Measurements from ENCODE around the gene ST6GALNAC3.

The ST6GALNAC3 gene

GRCh38 chr1:76507376-76507775, 432.8 kb downstream of the ST6GALNAC3 start:
- DNase-seq (ENCODE audit: low spot score) = no peak

GRCh38 chr1:76508871-76509270, 434.3 kb downstream of the ST6GALNAC3 start:
- DNase-seq (ENCODE audit: low spot score) = no peak

- no peak for DNase-seq (ENCODE audit: low spot score)
Measured at GRCh38 chr1:76510672-76511557, 436.4 kb downstream of the ST6GALNAC3 start.

- DNase-seq (ENCODE audit: low spot score) = no peak
Measured at GRCh38 chr1:76511558-76512179, 437.1 kb downstream of the ST6GALNAC3 start.

- DNase-seq (ENCODE audit: low spot score) = no peak
Measured at GRCh38 chr1:76530953-76531352, 456.4 kb downstream of the ST6GALNAC3 start.

GRCh38 chr1:76541618-76542017, 467.1 kb downstream of the ST6GALNAC3 start:
- no peak for DNase-seq (ENCODE audit: low spot score)

GRCh38 chr1:76542359-76542758, 467.8 kb downstream of the ST6GALNAC3 start:
- no peak for DNase-seq (ENCODE audit: low spot score)

GRCh38 chr1:76543495-76543894, 468.9 kb downstream of the ST6GALNAC3 start:
- DNase-seq (ENCODE audit: low spot score) = no peak

GRCh38 chr1:76546354-76546933, 471.9 kb downstream of the ST6GALNAC3 start:
- DNase-seq (ENCODE audit: low spot score) = peak; percentile 91

GRCh38 chr1:76547916-76548315, 473.4 kb downstream of the ST6GALNAC3 start:
- DNase-seq (ENCODE audit: low spot score) = no peak

GRCh38 chr1:76548513-76549100, 474.1 kb downstream of the ST6GALNAC3 start:
- no peak for DNase-seq (ENCODE audit: low spot score)

- no peak for DNase-seq (ENCODE audit: low spot score)
Measured at GRCh38 chr1:76554283-76554682, 479.7 kb downstream of the ST6GALNAC3 start.

GRCh38 chr1:76562292-76562691, 487.7 kb downstream of the ST6GALNAC3 start:
- DNase-seq (ENCODE audit: low spot score) = no peak

GRCh38 chr1:76568573-76569238, 494.2 kb downstream of the ST6GALNAC3 start:
- DNase-seq (ENCODE audit: low spot score) = no peak

- DNase-seq (ENCODE audit: low spot score) = no peak
Measured at GRCh38 chr1:76571248-76571647, 496.7 kb downstream of the ST6GALNAC3 start.

- DNase-seq (ENCODE audit: low spot score) = no peak
Measured at GRCh38 chr1:76572229-76572628, 497.7 kb downstream of the ST6GALNAC3 start.

- no peak for DNase-seq (ENCODE audit: low spot score)
Measured at GRCh38 chr1:76576876-76577524, 502.5 kb downstream of the ST6GALNAC3 start.

- peak; percentile 1 for DNase-seq (ENCODE audit: low spot score)
Measured at GRCh38 chr1:76577525-76578185, 503.1 kb downstream of the ST6GALNAC3 start.

- DNase-seq (ENCODE audit: low spot score) = no peak
Measured at GRCh38 chr1:76580206-76580605, 505.7 kb downstream of the ST6GALNAC3 start.

- DNase-seq (ENCODE audit: low spot score) = no peak
Measured at GRCh38 chr1:76581712-76582111, 507.2 kb downstream of the ST6GALNAC3 start.

Measured in cerebellar cortex (tissue), 1 donor.